HAP-1 (cell line): Measurements from ENCODE around the gene CNN1.

Experiments
- DNase-seq, 2 experiments: peaks; one replicate each; pipeline ENCODE4 v3.0.0-alpha.2; 2016 to 2020; ENCODE audit warnings: low spot score in 2 of 2
- H3K27me3 ChIP-seq: fragments of 250-450 bp; sonication (Bioruptor Pico); 2 replicates; pipeline ENCODE4 v1.5.1; 2020; ENCODE audit warnings: low read depth, mild to moderate bottlenecking, moderate library complexity
- H3K36me3 ChIP-seq: fragments of 250-450 bp; sonication (Bioruptor Pico); replicated peaks from 2 replicates; pipeline ENCODE4 v1.5.1; 2020; ENCODE audit warnings: mild to moderate bottlenecking
- H3K4me1 ChIP-seq: fragments of 250-450 bp; sonication (Bioruptor Pico); 2 replicates; pipeline ENCODE4 v1.5.1; 2020; ENCODE audit warnings: mild to moderate bottlenecking
- H3K4me3 ChIP-seq: fragments of 250-450 bp; sonication (Bioruptor Pico); 2 replicates; pipeline ENCODE4 v1.5.1; 2020; ENCODE audit warnings: mild to moderate bottlenecking, moderate library complexity
- H3K9me3 ChIP-seq: fragments of 250-450 bp; sonication (Bioruptor Pico); 2 replicates; pipeline ENCODE4 v1.5.1; 2020; ENCODE audit warnings: mild to moderate bottlenecking, moderate library complexity
- in situ Hi-C: fragments of 300-500 bp; cut with MboI; formaldehyde crosslinking; loops from 3 replicates; pipeline ENCODE4 v1.14.3; 2020; ENCODE audit warnings: low sequenced_read_pairs, inconsistent platforms, mixed read lengths

Gene CNN1

DNA sequence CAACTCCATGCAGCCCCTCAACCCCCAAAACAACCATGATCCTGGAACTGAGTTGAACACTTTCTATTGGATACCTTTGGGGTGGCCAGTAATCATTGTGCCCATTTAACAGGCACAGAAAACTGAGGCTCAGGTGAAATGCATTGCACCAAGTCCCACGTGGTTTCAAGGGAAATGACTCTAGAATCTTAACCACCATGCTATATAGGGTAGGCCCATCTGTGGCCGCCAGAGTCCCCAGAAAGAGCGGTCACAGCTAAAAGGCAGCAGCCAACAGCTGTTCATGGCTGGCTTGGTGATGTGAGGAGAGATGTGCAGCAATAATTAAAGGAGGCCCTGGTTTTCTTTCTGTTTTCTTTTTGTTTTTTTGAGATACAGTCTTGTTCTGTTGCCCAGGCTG, 2.6 kb downstream of the CNN1 start:
- DNase-seq: no peak
- Histone ChIP-seq H3K4me1 (no peaks in the 10 kb centered on the region), H3K4me3 (no peak overlapping the region), H3K36me3 (no peaks in the 10 kb centered on the region), H3K27me3 (no peaks in the 10 kb centered on the region), H3K9me3 (no peaks in the 10 kb centered on the region)
- in situ Hi-C loops: no loop called here

DNA sequence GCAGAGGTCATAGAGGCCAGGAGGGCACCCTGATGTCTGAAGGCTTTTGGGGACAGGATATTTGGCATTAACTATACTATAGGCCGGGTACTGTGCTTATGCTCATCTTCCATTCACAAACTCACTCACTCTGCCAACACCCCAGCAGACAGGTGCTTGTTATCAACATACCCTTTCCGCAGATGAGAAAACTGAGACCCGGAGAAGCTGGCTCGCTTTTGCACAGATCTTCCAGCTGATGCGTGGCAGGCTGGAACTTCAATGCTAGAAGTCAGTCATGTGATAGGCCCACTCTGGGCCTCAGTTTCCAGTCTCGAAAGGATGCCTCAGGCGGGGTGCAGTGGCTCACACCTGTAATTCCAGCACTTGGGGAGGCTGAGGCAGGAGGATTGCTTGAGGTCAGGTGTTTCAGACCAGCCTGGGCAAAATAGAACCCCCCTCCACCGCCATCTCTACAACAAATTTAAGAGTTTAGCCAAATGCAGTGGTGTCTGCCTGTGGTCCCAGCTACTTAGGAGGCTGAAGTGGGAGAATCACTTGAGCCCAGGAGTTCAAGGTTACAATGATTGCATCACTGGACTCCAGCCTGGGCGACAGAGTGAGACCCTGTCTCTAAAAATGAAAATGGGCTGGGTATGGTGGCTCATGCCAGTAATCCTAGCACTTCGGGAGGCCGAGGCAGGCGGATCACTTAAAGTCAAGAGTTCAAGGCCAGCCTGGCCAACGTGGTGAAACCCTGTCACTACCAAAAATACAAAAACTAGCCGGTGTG, 9.5 kb downstream of the CNN1 start:
- in situ Hi-C loops: no loop called here
- Histone ChIP-seq H3K4me1 (no peaks in the 10 kb centered on the region), H3K4me3 (no peak overlapping the region), H3K27me3 (no peaks in the 10 kb centered on the region), H3K9me3 (no peaks in the 10 kb centered on the region), H3K36me3 (no peaks in the 10 kb centered on the region; the same call in none of the 2 replicates)
- no peak for DNase-seq

DNA sequence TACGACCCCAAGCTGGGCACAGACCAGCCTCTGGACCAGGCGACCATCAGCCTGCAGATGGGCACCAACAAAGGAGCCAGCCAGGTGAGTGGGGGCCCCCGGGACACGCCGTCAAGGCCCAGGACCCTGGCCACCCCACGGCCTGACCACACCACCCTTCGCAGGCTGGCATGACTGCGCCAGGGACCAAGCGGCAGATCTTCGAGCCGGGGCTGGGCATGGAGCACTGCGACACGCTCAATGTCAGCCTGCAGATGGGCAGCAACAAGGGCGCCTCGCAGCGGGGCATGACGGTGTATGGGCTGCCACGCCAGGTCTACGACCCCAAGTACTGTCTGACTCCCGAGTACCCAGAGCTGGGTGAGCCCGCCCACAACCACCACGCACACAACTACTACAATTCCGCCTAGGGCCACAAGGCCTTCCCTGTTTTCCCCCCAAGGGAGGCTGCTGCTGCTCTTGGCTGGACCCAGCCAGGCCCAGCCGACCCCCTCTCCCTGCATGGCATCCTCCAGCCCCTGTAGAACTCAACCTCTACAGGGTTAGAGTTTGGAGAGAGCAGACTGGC, 10.8 kb downstream of the CNN1 start:
- in situ Hi-C loops: no loop called here
- H3K27me3 ChIP-seq: no peaks in the 10 kb centered on the region
- H3K36me3 ChIP-seq: peaks cover 3% of the 10 kb centered on the region
- no peak overlapping the region for H3K4me3 ChIP-seq
- H3K9me3 ChIP-seq: no peaks in the 10 kb centered on the region
- DNase-seq: no peak
- H3K4me1 ChIP-seq: no peaks in the 10 kb centered on the region

DNA sequence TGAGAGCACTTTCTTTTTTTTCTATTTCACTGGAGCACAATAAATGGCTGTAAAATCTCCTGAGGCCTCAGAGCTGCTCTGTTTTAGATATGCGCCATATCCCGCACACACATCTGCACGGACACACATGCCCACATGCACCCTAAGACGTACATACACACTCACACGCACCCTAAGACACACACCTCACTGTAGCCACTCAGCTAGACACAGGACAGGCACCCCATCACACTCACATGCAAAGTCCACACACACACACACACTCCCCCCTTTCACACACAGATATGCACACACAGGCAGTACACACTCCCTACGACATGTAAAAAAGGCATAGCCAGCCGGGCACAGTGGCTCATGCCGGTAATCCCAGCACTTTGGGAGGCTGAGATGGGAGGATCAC, 11.6 kb downstream of the CNN1 start:
- Histone ChIP-seq H3K9me3 (no peaks in the 10 kb centered on the region), H3K4me3 (no peak overlapping the region), H3K27me3 (no peaks in the 10 kb centered on the region), H3K36me3 (peaks cover 3% of the 10 kb centered on the region), H3K4me1 (no peaks in the 10 kb centered on the region)
- no peak for DNase-seq
- in situ Hi-C loops: no loop called here

DNA sequence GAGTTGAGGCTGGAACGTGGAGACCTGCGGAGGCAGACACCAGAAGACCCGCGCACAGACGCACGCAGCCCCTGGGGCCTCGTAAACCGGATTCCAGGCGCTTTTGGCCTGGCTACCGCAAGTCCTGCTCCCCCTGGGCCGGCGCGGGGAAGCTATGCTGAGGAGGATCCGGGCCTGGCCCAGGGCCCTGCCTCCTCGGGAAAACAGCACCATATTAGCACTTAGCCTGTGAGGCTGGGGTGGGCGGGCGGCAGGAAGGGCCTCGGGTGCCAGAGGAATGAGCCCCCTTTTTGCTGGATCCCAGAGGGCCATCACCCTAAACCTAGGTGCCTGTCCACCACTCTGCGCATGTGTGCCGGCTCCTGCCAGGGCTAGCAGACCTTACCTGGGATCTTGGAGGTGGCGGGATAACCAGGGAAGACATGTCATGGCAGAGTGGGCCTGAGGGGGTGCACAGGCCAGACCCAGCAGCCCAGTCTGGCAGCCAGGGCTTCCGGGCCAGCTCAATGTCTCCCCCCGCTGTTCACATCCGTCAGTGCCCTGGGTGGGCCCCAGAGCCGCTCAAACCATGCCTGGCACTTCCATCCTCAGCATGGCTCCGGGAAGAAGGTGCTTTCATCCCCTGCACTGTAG, 13.1 kb downstream of the CNN1 start:
- peak in 1 of 2 experiments; percentile 52 for DNase-seq
- H3K4me1 ChIP-seq: no peaks in the 10 kb centered on the region
- no peaks in the 10 kb centered on the region for H3K27me3 ChIP-seq
- H3K9me3 ChIP-seq: no peaks in the 10 kb centered on the region
- no peak overlapping the region for H3K4me3 ChIP-seq
- peaks cover 7% of the 10 kb centered on the region for H3K36me3 ChIP-seq
- in situ Hi-C loops: no loop called here

DNA sequence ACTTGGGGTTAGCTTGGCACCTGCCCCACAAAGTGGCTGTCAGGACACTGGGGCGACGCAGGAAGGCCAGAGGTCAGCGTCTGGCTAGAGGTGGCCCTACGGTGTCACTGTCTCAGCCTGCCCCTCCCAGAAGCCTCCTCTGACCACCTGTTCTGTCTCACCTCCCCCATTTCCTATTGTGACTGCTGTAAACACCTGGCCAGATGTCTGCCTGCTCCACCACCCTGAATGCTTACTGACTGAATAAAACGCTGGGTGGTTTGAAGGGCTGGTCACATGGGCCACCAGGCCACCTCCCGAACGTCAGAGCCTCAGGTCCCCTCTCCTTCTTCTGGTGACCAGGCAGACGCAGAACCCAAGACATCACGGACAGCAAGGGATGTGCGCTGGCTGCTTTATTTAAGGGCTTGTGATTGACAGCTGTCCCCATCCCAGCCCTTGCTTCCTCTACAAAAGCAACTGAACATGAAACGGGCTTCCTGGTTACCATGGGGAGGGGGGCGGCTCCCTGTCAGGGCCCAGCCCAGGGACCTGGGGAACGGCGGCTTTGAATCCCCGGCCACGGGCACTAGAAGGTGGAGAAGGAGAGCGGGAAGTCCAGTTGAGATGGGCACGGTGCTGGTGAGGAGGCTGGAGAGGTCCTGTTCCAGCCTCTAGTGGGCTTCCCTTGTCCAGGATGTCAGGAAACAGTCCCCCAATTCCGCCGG, 14.2 kb downstream of the CNN1 start:
- in situ Hi-C loops: no loop called here

DNA sequence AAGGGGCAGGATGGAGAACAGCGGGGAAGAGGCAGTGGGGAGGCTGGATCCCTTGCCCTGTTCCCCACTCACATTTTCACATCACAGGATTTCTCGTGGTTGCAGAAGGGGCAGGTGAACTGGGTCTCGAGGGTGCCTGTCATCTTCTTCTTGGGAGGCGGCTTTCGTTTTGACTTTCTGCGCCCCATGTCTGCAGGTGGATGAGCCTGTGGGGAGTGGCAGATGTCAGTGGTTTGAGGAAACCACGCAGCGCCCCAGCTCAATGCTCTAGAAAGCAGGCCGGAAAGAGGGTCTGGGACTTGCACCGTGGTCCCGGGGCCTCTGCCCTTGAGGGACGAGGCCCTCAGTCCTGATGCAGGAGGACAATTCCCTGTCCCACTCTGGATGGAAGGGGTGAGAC, 15.5 kb downstream of the CNN1 start:
- Histone ChIP-seq H3K9me3 (no peaks in the 10 kb centered on the region), H3K36me3 (peaks cover 7% of the 10 kb centered on the region), H3K4me1 (peaks cover 7% of the 10 kb centered on the region; the same call in 1 of the 2 replicates), H3K4me3 (no peak overlapping the region), H3K27me3 (no peaks in the 10 kb centered on the region)
- no peak for DNase-seq
- in situ Hi-C loops: no loop called here

More for the DNA sequence above, 14.2 kb downstream of the CNN1 start:
- Histone ChIP-seq H3K4me3 (no peak overlapping the region), H3K36me3 (peaks cover 7% of the 10 kb centered on the region), H3K27me3 (no peaks in the 10 kb centered on the region), H3K4me1 (peaks cover 2% of the 10 kb centered on the region; the same call in 1 of the 2 replicates), H3K9me3 (no peaks in the 10 kb centered on the region)
- no peak for DNase-seq

DNA sequence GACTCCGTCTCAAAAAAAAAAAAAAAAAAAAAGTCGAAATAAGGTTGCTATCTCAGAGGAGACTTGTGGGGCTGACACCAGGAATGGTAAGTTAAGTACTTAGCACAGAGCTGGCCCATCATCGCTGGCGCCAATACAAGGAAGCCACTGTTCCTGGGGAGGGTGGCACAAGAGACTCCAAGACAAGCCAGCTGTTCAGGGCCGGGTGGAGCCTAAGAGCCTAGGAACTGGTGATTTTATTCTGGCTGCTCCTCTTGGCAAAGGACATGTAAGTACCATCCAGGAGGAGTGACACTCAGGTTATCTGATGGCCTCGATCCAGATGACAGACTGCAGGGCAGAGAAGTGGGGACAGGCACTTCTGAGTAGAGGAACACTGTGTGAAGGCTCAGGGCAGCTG, 16.6 kb downstream of the CNN1 start:
- Histone ChIP-seq H3K4me1 (peaks cover 10% of the 10 kb centered on the region), H3K4me3 (no peak overlapping the region), H3K9me3 (no peaks in the 10 kb centered on the region), H3K27me3 (no peaks in the 10 kb centered on the region), H3K36me3 (peaks cover 7% of the 10 kb centered on the region)
- in situ Hi-C loops: no loop called here
- no peak for DNase-seq

DNA sequence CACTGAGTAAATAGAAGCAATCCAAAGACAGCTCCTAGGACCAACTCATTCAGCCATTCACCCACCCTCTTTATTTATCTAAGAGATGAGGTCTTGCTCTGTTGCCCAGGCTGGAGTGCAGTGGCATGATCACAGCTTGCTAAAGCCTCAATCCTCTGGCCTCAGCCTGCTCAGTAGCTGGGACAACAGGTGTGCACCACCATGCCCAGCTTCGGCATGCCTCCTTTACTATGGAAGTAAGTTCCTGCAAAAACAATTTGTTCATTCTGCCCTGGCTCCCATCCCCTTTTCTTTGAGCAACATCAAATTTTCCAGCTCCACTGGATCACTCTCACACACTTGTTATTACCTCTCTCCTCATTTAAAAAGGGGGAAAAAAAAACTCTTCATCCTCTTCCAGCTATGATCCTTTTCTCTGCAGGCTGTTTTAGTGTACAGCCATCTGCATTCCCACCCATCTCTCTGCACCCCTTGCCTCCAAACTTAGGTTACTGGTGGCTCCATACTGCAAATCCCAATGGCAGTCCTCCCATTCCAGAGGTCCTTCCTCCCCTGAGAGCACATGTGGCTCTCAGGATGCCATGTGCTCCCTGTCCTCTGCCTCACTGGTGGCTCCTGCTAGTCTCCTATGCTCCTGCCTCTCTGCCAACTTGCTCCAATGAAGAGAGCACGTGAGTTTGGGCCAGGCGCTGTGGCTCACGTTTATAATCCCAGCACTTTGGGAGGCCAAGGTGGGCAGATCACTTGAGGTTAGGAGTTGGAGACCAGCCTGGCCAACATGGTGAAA, 18.2 kb downstream of the CNN1 start:
- no peak overlapping the region for H3K4me3 ChIP-seq
- H3K9me3 ChIP-seq: no peaks in the 10 kb centered on the region
- no peaks in the 10 kb centered on the region for H3K27me3 ChIP-seq
- peaks cover 7% of the 10 kb centered on the region for H3K36me3 ChIP-seq
- peaks cover 12% of the 10 kb centered on the region for H3K4me1 ChIP-seq
- in situ Hi-C loops: no loop called here
- DNase-seq: no peak

DNA sequence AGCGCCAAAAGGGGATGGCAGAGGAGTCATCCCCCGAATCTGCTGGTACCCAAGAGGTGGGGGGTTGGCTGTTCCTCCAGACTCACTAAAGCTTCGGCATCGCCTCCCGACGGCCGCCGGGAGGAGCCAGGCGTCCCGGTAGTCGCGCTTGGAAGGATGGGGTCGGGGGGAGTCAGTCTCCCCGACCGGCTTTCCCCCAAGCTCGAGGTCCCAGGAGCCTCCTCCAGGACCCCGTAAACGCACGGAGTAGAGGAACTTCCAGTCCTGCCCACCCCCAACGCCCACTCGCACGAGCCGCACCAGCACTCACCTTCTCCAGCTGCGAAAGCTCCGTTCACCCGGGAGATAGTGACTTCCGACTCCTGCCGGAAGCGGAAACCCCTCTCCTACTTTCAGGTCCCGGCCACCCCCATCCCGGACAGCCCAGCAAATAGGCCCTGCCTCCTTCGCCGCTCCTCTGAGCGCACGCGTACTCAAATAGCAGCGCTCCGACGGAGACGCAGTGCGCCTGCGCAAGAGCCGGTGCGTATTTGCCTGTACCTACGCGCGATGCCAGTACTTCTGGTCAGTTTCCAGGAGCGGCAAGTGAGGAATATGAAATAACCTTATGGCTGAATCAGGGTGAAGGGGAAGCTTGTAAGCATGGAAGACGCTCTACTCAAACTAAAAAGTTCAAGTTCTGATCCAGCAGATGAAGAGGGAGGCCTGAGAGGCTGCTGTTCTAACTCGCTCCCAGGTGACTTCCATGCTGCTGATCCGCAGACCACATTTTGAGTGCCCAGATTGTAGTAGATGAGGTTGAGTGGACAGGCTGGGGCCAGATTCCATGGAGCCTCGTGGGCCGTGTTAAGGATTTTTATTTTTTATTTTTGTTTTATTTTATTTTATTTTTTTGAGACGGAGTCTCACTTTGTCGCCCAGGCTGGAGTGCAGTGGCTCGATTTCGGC, 20.5 kb downstream of the CNN1 start, which contains the start of gene ELOF1:
TSS of gene ELOF1 (minus strand) at position 350 of the 948 bp plus-strand sequence. CDS start 4,883 bp downstream, outside the sequence.
- peaks cover 4% of the 10 kb centered on the region; the same call in 1 of the 2 replicates for H3K36me3 ChIP-seq
- H3K4me1 ChIP-seq: peaks cover 12% of the 10 kb centered on the region
- H3K9me3 ChIP-seq: no peaks in the 10 kb centered on the region
- in situ Hi-C loops: no loop called here
- DNase-seq: peak; percentile 95 to 99
- no peaks in the 10 kb centered on the region for H3K27me3 ChIP-seq
- peak within 1 kb of the TSS; percentile 73 for H3K4me3 ChIP-seq

DNA sequence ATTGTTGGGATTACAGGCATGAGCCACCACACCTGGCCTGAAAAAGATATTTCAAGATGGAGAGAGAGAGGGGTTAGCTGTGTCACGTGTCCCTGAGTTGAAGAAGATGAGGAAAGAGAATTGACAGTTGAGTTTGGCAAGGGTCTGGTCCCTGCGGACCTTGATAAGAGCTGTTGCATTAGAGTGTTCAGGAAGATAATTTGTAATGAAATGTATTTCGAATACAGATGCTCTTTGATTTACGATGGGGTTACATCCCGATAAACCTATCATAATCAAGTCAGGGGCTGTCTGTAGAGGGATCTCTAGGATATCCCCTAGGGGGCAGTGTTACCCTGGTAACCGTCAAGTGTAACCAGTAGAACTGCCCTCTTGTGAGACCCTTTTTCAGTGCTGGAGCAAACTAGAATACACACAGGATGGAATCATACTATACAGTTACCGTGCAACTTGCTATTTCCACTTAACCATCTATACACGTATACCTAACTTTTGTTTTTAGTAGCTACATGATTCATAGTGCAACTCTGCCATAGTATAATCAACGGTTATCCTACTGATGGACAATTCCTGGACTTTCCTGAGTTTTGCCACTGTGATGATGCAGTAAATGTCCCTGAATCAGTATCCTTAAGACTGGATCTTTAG, 21.9 kb downstream of the CNN1 start:
- peak overlapping the region; percentile 73 for H3K4me3 ChIP-seq
- in situ Hi-C loops: no loop called here
- DNase-seq: peak; percentile 65 to 86

DNA sequence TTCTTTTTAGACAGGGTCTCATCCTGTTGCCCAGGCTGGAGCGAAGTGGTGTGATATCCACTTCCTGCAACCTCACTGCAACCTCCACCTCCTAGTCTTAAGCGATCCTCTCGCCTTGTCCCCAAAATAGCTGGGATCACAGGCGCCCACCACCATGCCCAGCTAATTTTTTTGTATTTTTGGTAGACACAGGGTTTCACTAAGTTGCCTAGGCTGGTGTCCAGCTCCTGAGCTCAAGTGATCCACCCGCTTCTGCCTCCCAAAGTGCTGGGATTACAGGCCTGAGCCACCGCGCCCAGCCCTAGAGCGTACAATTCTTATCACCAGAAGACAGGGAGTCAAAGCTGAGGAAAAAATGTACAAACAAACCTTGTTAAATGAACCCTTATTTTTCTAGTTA, 24.9 kb downstream of the CNN1 start:
- H3K4me3 ChIP-seq: no peak overlapping the region
- H3K27me3 ChIP-seq: no peaks in the 10 kb centered on the region
- peaks cover 5% of the 10 kb centered on the region for H3K4me1 ChIP-seq
- DNase-seq: no peak
- in situ Hi-C loops: no loop called here
- H3K9me3 ChIP-seq: no peaks in the 10 kb centered on the region
- no peaks in the 10 kb centered on the region for H3K36me3 ChIP-seq

More for the DNA sequence above, 21.9 kb downstream of the CNN1 start:
- no peaks in the 10 kb centered on the region for H3K27me3 ChIP-seq
- peaks cover 12% of the 10 kb centered on the region for H3K4me1 ChIP-seq
- no peaks in the 10 kb centered on the region for H3K9me3 ChIP-seq
- H3K36me3 ChIP-seq: 0 out of 2 replicates have a peak, but pooled peaks cover 2% of the 10 kb centered on the region
